Smooth muscle cell (in vitro differentiated cells): ENCODE results near the gene SLC9A3. TPM values are rescaled to one million over a fixed set of nuclear protein-coding genes. Genes with fewer than 3 reads are reported as not detected.

ENCODE experiments used
- DNase-seq: peaks from one replicate; lab custom pipeline; 2025; ENCODE audit not compliant: unreplicated experiment; lab: John Stamatoyannopoulos, UW
- H2AFZ ChIP-seq: fragments of 200-600 bp; sonication (generic); 2 replicates; pipeline ENCODE4 v1.6.0; 2016; ENCODE audit warnings: antibody characterized with exemption, low read depth, mild to moderate bottlenecking
- H3F3A ChIP-seq: fragments of 200-600 bp; sonication (generic); 2 replicates; pipeline ENCODE4 v1.6.0; 2017; ENCODE audit warnings: antibody characterized with exemption, low read depth
- H3K27ac ChIP-seq: fragments of 200-600 bp; sonication (generic); 2 replicates; pipeline ENCODE4 v1.5.1; 2016; ENCODE audit warnings: low read depth, mild to moderate bottlenecking
- H3K27me3 ChIP-seq: fragments of 200-600 bp; sonication (generic); 2 replicates; pipeline ENCODE4 v1.6.1; 2016; ENCODE audit warnings: low read depth, mild to moderate bottlenecking
- H3K36me3 ChIP-seq: fragments of 200-600 bp; sonication (generic); 2 replicates; pipeline ENCODE4 v1.5.1; 2016; ENCODE audit warnings: low read depth
- H3K4me1 ChIP-seq: fragments of 200-600 bp; sonication (generic); 2 replicates; pipeline ENCODE4 v1.5.1; 2016; ENCODE audit warnings: low read depth
- H3K4me2 ChIP-seq: fragments of 200-600 bp; sonication (generic); 2 replicates; pipeline ENCODE4 v1.6.0; 2016; ENCODE audit warnings: mild to moderate bottlenecking
- H3K4me3 ChIP-seq: fragments of 200-600 bp; sonication (generic); 2 replicates; pipeline ENCODE4 v1.5.1; 2016; ENCODE audit warnings: mild to moderate bottlenecking
- H3K79me2 ChIP-seq: fragments of 200-600 bp; sonication (generic); 2 replicates; pipeline ENCODE4 v1.6.0; 2016; ENCODE audit warnings: low read depth, mild to moderate bottlenecking
- H3K9ac ChIP-seq: fragments of 200-600 bp; sonication (generic); 2 replicates; pipeline ENCODE4 v1.6.0; 2016; ENCODE audit warnings: low read depth
- H3K9me3 ChIP-seq: fragments of 200-600 bp; sonication (generic); replicated peaks from 2 replicates; pipeline ENCODE4 v1.5.1; 2016; ENCODE audit warnings: low read depth
- H4K20me1 ChIP-seq: fragments of 200-600 bp; sonication (generic); 2 replicates; pipeline ENCODE4 v1.6.0; 2016; ENCODE audit warnings: low read depth
- CTCF ChIP-seq: fragments of 200-600 bp; sonication (generic); IDR thresholded peaks from 2 replicates; pipeline ENCODE4 v1.5.1; 2017; ENCODE audit warnings: borderline replicate concordance, mild to moderate bottlenecking, antibody characterized with exemption; ENCODE audit not compliant: insufficient read depth, poor library complexity, severe bottlenecking
- WGBS: methylation state at CpG from one replicate; pipeline ENCODE4 v1.1.7; 2016; ENCODE audit warnings: low lambda C conversion rate; 5-methylcytosine and 5-hydroxymethylcytosine counted together
- polyA plus RNA-seq: library from polyadenylated mRNA; unstranded; fragments of >200 nt; fragmentation: Nextera tagmentation; extraction: Ambion mirVana; gene quantifications from 2 replicates; pipeline ENCODE4 v1.2.1, GENCODE V29; 2016
- total RNA-seq: library from RNA; depleted of rRNA; stranded (reverse); fragments of >200 nt; gene quantifications from 2 replicates; pipeline ENCODE4 v1.2.3, GENCODE V29; 2014

Gene SLC9A3
- total and polyA plus RNA-seq, 2 experiments from 2014 or later, result 1.1 to 1.8 TPM

DNA sequence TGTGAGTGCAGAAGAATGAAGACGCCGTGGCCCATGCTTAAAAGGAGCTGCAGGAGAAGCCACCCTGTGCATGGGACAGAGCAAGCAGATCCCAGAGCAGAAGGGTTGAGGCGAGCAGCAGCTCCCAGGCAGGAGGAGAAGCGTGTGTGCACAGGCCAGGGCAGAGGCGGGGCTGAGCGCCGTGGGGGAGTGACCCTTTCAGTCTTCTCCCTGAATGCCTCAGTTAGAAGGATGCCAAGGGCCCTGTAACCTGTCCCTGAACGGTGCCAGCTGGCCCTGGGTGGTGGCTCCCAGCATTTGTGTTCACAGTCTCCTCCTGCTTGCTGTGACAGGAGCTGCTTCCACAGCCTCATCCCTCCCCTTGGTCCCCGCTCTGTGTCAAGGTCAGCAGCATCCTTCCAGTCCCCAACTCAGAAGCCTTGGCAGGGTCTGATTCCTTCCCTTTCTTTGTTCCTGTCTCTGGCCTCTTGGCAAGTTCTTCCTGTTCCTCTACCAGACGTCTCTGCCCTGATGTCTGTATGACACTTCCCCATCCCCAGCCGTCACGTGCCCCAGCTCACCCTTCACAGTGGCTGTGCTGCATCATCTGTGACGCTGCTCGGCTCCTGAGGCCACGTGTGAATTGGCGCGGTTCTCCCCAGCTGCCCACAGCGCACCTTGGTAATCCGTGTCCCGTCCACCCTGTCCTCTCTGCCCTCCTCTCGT is 76.0 kb downstream of the SLC9A3 start:
- Histone ChIP-seq H3K4me2 (no peak overlapping the region), H3F3A (no peaks in the 10 kb centered on the region), H4K20me1 (peaks cover 9% of the 10 kb centered on the region), H3K4me1 (peaks cover 4% of the 10 kb centered on the region), H3K9me3 (no peaks in the 10 kb centered on the region), H3K36me3 (peaks cover 23% of the 10 kb centered on the region), H3K27ac (no peak overlapping the region), H3K9ac (no peak overlapping the region), H3K79me2 (peaks cover 40% of the 10 kb centered on the region), H2AFZ (no peak overlapping the region), H3K27me3 (no peaks in the 10 kb centered on the region), H3K4me3 (no peak overlapping the region)
- WGBS, result 95% methylated on average over 21 of the region's 21 CpGs
- TF ChIP-seq CTCF, result no peak
- DNase-seq, result no peak

DNA sequence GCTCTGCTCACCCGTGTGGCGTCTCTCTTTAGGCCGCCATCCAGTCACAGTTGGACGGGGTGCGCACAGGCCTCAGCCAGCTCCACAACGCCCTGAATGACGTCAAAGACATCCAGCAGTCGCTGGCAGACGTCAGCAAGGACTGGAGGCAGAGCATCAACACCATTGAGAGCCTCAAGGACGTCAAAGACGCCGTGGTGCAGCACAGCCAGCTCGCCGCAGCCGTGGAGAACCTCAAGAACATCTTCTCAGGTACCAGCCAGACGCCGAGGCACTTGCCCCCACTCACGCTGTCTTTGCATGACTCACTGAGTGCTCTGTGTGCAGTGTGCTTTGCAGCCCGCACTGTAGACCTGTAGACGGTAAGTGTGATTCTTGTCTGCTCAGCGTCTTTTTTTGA is 76.7 kb downstream of the SLC9A3 start:
- H2AFZ ChIP-seq, result no peak overlapping the region
- H3K79me2 ChIP-seq, result peaks cover 40% of the 10 kb centered on the region
- WGBS, result 92% methylated on average over 21 of the region's 21 CpGs
- no peaks in the 10 kb centered on the region for H3F3A ChIP-seq
- H3K27ac ChIP-seq, result no peak overlapping the region
- peaks cover 9% of the 10 kb centered on the region for H4K20me1 ChIP-seq
- DNase-seq, result no peak
- H3K9me3 ChIP-seq, result no peaks in the 10 kb centered on the region
- no peaks in the 10 kb centered on the region for H3K27me3 ChIP-seq
- peaks cover 6% of the 10 kb centered on the region for H3K4me1 ChIP-seq
- H3K4me3 ChIP-seq, result no peak overlapping the region
- peaks cover 23% of the 10 kb centered on the region for H3K36me3 ChIP-seq
- H3K4me2 ChIP-seq, result no peak overlapping the region
- TF ChIP-seq CTCF, result no peak
- no peak overlapping the region for H3K9ac ChIP-seq

GRCh38 chr5:446883-447263 is 77.4 kb downstream of the SLC9A3 start:
- DNase-seq, result no peak
- TF ChIP-seq CTCF, result peak; percentile 59
- Histone ChIP-seq H3K27me3 (no peaks in the 10 kb centered on the region), H3F3A (no peaks in the 10 kb centered on the region), H4K20me1 (peaks cover 9% of the 10 kb centered on the region), H3K4me3 (no peak overlapping the region), H3K4me2 (no peak overlapping the region), H3K4me1 (peaks cover 12% of the 10 kb centered on the region), H3K79me2 (peaks cover 46% of the 10 kb centered on the region), H3K27ac (no peak overlapping the region), H3K36me3 (peaks cover 20% of the 10 kb centered on the region), H2AFZ (no peak overlapping the region), H3K9ac (no peak overlapping the region), H3K9me3 (no peaks in the 10 kb centered on the region)
- WGBS, result 76% methylated on average over 7 of the region's 7 CpGs
